ENCODE results near the gene PKDCC. TPM values are rescaled to one million over a fixed set of nuclear protein-coding genes. Genes with fewer than 3 reads are reported as not detected.

The PKDCC gene
- total and polyA plus RNA-seq, 2 of the 8 experiments (the other 6 are each of a cell fraction or from before 2014, with no cell fraction given), result 49.9 to 80.1 TPM

DNA sequence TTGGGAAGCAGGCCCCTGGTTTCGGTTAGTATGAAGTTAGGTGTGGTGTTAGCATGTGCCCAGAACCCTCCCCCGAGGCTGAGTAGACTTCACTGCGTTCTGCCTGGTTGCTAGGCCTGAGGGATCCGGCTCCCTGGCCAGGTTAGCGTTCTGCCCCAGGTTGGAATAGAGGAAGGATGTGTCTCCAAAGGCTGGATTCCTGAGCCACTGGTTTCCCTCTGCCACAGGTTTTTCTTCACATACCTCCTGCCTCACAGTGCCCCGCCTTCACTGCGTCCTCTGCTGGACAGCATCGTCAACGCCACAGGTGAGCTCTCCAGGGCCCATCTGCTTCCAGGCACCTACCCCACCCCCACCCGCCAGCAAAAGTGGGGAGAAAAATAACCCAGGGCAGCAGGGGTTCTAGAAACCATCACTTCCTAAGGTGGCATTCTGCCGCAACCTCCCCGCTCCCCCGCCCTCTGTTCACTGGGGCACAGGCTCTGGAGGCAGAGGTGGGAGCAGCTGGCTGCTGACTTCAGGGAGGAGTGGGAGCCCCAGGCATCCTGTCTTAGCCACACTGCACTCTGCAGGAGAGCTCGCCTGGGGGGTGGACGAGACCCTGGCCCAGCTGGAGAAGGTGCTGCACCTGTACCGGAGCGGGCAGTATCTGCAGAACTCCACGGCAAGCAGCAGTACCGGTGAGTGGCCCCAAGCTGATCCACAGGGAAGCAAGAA is 7.1 kb downstream of the PKDCC start:
- H3K4ac ChIP-seq (replicated peaks; ENCODE audit: insufficient read length, low read depth, low read length), result no peak overlapping the region
- no peaks in the 10 kb centered on the region for H3K9me3 ChIP-seq (ENCODE audit: insufficient read depth in 2 of 2, low read depth in 1 of 2, low read length in 1 of 2)
- H3K56ac ChIP-seq (replicated peaks; ENCODE audit: insufficient read length, low read depth, low read length), result no peak overlapping the region
- no peak overlapping the region for H3K23ac ChIP-seq (ENCODE audit: insufficient read length)
- H3K14ac ChIP-seq (ENCODE audit: insufficient read length), result no peak overlapping the region
- H2BK120ac ChIP-seq (replicated peaks; ENCODE audit: low read depth, low read length), result no peak overlapping the region
- H2AK5ac ChIP-seq (ENCODE audit: low read depth, low read length), result no peak overlapping the region
- ChIA-PET POLR2A (ENCODE audit: partially characterized antibody) (interaction anchor here (0.7 to 1.8 kb wide), 7 partner anchors 8 to 185 kb away, joined by 3 to 7 read pairs (median 4); partner anchors contain the start of gene PKDCC), CTCF (ENCODE audit: partially characterized antibody) (interaction anchor here (0.5 to 12.5 kb wide), 39 partner anchors 9 to 966 kb away, joined by 3 to 157 read pairs (median 4); no protein-coding TSS in a partner anchor)
- H3K9ac ChIP-seq (replicated peaks in 1 of 4; ENCODE audit: extremely low read depth in 1 of 4, low read depth in 3 of 4, low read length in 3 of 4), result no peak overlapping the region
- H2BK12ac ChIP-seq (ENCODE audit: low read depth, low read length), result no peak overlapping the region
- H2AFZ ChIP-seq (ENCODE audit: low read length), result no peak overlapping the region
- H2BK5ac ChIP-seq (ENCODE audit: low read depth, low read length), result 0 out of 2 replicates have a peak overlapping the region, but pooled peaks have one; percentile 35
- H3K27me3 ChIP-seq (replicated peaks in 1 of 4; ENCODE audit: control insufficient read depth in 3 of 4, extremely low read depth in 1 of 4, insufficient read depth in 3 of 4, low read length in 3 of 4), result no peaks in the 10 kb centered on the region
- H3K23me2 ChIP-seq (ENCODE audit: low read depth, low read length), result peaks cover 8% of the 10 kb centered on the region
- WGBS, 2 experiments (ENCODE audit: extremely low coverage in 1 of 2, insufficient coverage in 1 of 2, insufficient read length in 1 of 2, insufficient replicate concordance in 2 of 2, low coverage in 1 of 2, low lambda C conversion rate in 2 of 2, missing lambda C conversion rate in 1 of 2), result 73% methylated on average over 19 of the region's 19 CpGs; no CpG with 5 or more reads in 1 of the 2 experiments
- no peak overlapping the region for H3K4me3 ChIP-seq (ENCODE audit: extremely low read depth in 1 of 4, insufficient read depth in 2 of 4, low read depth in 3 of 4, low read length in 4 of 4)
- H3K4me1 ChIP-seq (replicated peaks in 1 of 4; ENCODE audit: control insufficient read depth in 3 of 4, insufficient read depth in 4 of 4, low read length in 3 of 4), result peaks cover 5 to 39% (median 33%) of the 10 kb centered on the region in 4 experiments
- H3K4me2 ChIP-seq (ENCODE audit: insufficient read depth in 1 of 2, low read depth in 2 of 2, low read length in 2 of 2), result no peak overlapping the region; a peak in 1 of 4 replicates
- peaks cover 0 to 10% of the 10 kb centered on the region in 2 experiments for H4K20me1 ChIP-seq (replicated peaks in 1 of 2; ENCODE audit: control insufficient read depth in 1 of 2, insufficient read depth in 2 of 2, low read length in 2 of 2)
- H3K18ac ChIP-seq (ENCODE audit: extremely low read depth, low read length), result no peak overlapping the region
- no peak for FAIRE-seq
- H2BK20ac ChIP-seq (ENCODE audit: low read length), result no peak overlapping the region
- peaks cover 4% of the 10 kb centered on the region; the same call in 1 of the 2 replicates for H3K79me1 ChIP-seq (ENCODE audit: low read depth, low read length)
- H3K27ac ChIP-seq (ENCODE audit: low read depth, low read length), result 0 out of 2 replicates have a peak overlapping the region, but pooled peaks have one; percentile 17
- H3K79me2 ChIP-seq (ENCODE audit: control insufficient read depth in 1 of 2, insufficient read depth in 2 of 2, low read length in 2 of 2), result peaks cover under 1 to 21% of the 10 kb centered on the region in 2 experiments; a peak in 3 of 4 replicates
- DNase-seq (ENCODE audit: low read depth in 1 of 2, low spot score in 2 of 2), result no peak
- no peak overlapping the region for H4K91ac ChIP-seq (replicated peaks; ENCODE audit: insufficient read length, low read length)
- H3K36me3 ChIP-seq (ENCODE audit: control insufficient read depth in 2 of 4, insufficient read depth in 4 of 4, low read length in 3 of 4), result peaks cover 6 to 90% (median 25%) of the 10 kb centered on the region in 4 experiments; a peak in 7 of 8 replicates
- no peak overlapping the region for H4K5ac ChIP-seq (ENCODE audit: insufficient read length, low read depth, low read length)
- H2BK15ac ChIP-seq (ENCODE audit: low read length), result no peak overlapping the region
- no peak overlapping the region; the same call in 1 of the 2 replicates for H4K8ac ChIP-seq (ENCODE audit: extremely low read depth, insufficient read depth, low read length)
- no peak for TF ChIP-seq PHF8 (conservative IDR thresholded peaks at IDR 0.05; ENCODE audit: low read depth, low read length)
- 0 out of 2 replicates have a peak, but pooled peaks have one; percentile 17 for TF ChIP-seq CREB1 (IDR thresholded peaks at IDR 0.05)
- TF ChIP-seq RAD21 (IDR thresholded peaks at IDR 0.05 in 1 of 2, conservative IDR thresholded peaks at IDR 0.05 in 1 of 2; ENCODE audit: low read depth in 2 of 2, low read length in 2 of 2), result peak; percentile 70 to 78
- TF ChIP-seq CHD1 (IDR thresholded peaks at IDR 0.05; ENCODE audit: low read depth, low read length), result no peak
- no peak for TF ChIP-seq SAP30 (IDR thresholded peaks at IDR 0.05; ENCODE audit: insufficient read depth, insufficient replicate concordance, low read length)
- TF ChIP-seq RBBP5 (IDR thresholded peaks at IDR 0.05; ENCODE audit: borderline replicate concordance, low read depth, low read length), result no peak
- 0 out of 2 replicates have a peak, but pooled peaks have one; percentile 55 for TF ChIP-seq TCF12 (IDR thresholded peaks at IDR 0.05; ENCODE audit: low read depth, low read length)
- no peak for TF ChIP-seq HDAC6 (IDR thresholded peaks at IDR 0.05; ENCODE audit: low read depth, low read length)
- TF ChIP-seq, protein P1, sequence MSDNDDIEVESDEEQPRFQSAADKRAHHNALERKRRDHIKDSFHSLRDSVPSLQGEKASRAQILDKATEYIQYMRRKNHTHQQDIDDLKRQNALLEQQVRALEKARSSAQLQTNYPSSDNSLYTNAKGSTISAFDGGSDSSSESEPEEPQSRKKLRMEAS (IDR thresholded peaks at IDR 0.05), result peak; percentile 35
- no peak for TF ChIP-seq RNF2 (IDR thresholded peaks at IDR 0.05; ENCODE audit: borderline replicate concordance, low read depth, low read length, missing control alignments, poor library complexity, severe bottlenecking)
